Measurements from ENCODE around the gene MAST4. TPM values are rescaled to one million over a fixed set of nuclear protein-coding genes. Genes with fewer than 3 reads are reported as not detected.

MAST4 gene
- total RNA-seq, 1 donor from 2014 or later = 10.4 TPM

- H3K9me3 ChIP-seq (ENCODE audit: control insufficient read depth in 3 of 3, low read length in 3 of 3) = no peaks in the 10 kb centered on the region
- no peaks in the 10 kb centered on the region for H3K36me3 ChIP-seq (ENCODE audit: control insufficient read depth in 3 of 3, insufficient read depth in 3 of 3, low read length in 3 of 3)
- H3K4me3 ChIP-seq (ENCODE audit: low read length in 3 of 3) = no peak overlapping the region
- no peak overlapping the region for H3K9ac ChIP-seq (ENCODE audit: low read depth in 1 of 3, low read length in 3 of 3)
- H3K27ac ChIP-seq (ENCODE audit: low read depth, low read length) = no peak overlapping the region
- no peaks in the 10 kb centered on the region for H3K27me3 ChIP-seq (ENCODE audit: control insufficient read depth in 3 of 3, insufficient read depth in 3 of 3, low read length in 3 of 3)
- no peaks in the 10 kb centered on the region for H3K4me1 ChIP-seq (ENCODE audit: control insufficient read depth in 3 of 3, insufficient read depth in 3 of 3, low read length in 3 of 3)
These were observed 351.3 kb downstream of the MAST4 start for GRCh38 chr5:66947458-66947857.

DNA sequence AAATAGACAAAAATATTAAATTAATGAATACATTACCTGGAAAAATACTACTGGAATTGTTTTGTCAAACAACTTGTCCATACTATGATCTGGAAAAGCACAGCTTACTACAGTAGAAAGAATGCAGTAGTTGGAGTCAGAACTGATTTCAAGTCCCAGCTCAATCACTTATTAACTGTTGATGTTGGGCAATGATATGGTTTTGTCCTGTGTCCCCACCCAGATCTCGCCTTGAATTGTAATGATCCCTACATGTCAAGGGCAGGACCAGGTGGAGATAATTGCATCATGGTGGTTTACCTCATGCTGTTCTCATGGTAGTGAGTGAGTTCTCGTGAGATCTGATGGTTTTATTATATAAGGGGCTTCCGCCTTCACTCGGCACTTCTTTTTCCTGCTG, 352.9 kb downstream of the MAST4 start:
- no peak overlapping the region for H3K4me3 ChIP-seq (ENCODE audit: low read length in 3 of 3)
- no peaks in the 10 kb centered on the region for H3K27me3 ChIP-seq (ENCODE audit: control insufficient read depth in 3 of 3, insufficient read depth in 3 of 3, low read length in 3 of 3)
- H3K4me1 ChIP-seq (ENCODE audit: control insufficient read depth in 3 of 3, insufficient read depth in 3 of 3, low read length in 3 of 3) = no peaks in the 10 kb centered on the region
- no peak overlapping the region for H3K9ac ChIP-seq (ENCODE audit: low read depth in 1 of 3, low read length in 3 of 3)
- H3K27ac ChIP-seq (ENCODE audit: low read depth, low read length) = no peak overlapping the region
- H3K36me3 ChIP-seq (ENCODE audit: control insufficient read depth in 3 of 3, insufficient read depth in 3 of 3, low read length in 3 of 3) = no peaks in the 10 kb centered on the region
- no peaks in the 10 kb centered on the region for H3K9me3 ChIP-seq (ENCODE audit: control insufficient read depth in 3 of 3, low read length in 3 of 3)

GRCh38 chr5:66952153-66952552, 356.0 kb downstream of the MAST4 start:
- H3K4me1 ChIP-seq (ENCODE audit: control insufficient read depth in 3 of 3, insufficient read depth in 3 of 3, low read length in 3 of 3) = no peaks in the 10 kb centered on the region
- H3K27me3 ChIP-seq (ENCODE audit: control insufficient read depth in 3 of 3, insufficient read depth in 3 of 3, low read length in 3 of 3) = no peaks in the 10 kb centered on the region
- H3K4me3 ChIP-seq (ENCODE audit: low read length in 3 of 3) = no peak overlapping the region
- H3K36me3 ChIP-seq (ENCODE audit: control insufficient read depth in 3 of 3, insufficient read depth in 3 of 3, low read length in 3 of 3) = no peaks in the 10 kb centered on the region
- H3K9me3 ChIP-seq (ENCODE audit: control insufficient read depth in 3 of 3, low read length in 3 of 3) = no peaks in the 10 kb centered on the region
- H3K9ac ChIP-seq (ENCODE audit: low read depth in 1 of 3, low read length in 3 of 3) = no peak overlapping the region
- no peak overlapping the region for H3K27ac ChIP-seq (ENCODE audit: low read depth, low read length)

DNA sequence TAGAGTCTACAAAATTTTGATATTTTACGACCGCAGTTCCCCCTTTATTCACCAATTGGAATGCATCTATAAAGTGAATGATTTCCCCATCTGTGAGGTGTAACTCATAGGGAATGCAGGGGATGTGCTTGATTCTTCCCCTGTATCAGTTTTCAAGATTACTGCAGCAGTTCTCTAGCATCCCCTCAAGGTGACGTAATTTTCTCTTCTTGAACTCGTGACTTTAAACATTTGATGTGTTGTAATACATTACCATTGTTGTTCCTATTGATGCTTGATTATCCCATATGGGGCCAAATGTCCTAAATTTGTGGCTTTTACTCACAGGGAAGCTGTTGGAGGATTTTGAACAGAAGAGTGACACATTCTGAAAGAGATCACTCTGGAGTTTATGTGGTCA, 360.2 kb downstream of the MAST4 start:
- no peak overlapping the region for H3K9ac ChIP-seq (ENCODE audit: low read depth in 1 of 3, low read length in 3 of 3)
- H3K27ac ChIP-seq (ENCODE audit: low read depth, low read length) = no peak overlapping the region
- H3K4me3 ChIP-seq (ENCODE audit: low read length in 3 of 3) = no peak overlapping the region
- peaks cover 2 to 5% (median 2%) of the 10 kb centered on the region in 3 donors for H3K4me1 ChIP-seq (ENCODE audit: control insufficient read depth in 3 of 3, insufficient read depth in 3 of 3, low read length in 3 of 3)
- H3K27me3 ChIP-seq (ENCODE audit: control insufficient read depth in 3 of 3, insufficient read depth in 3 of 3, low read length in 3 of 3) = no peaks in the 10 kb centered on the region
- no peaks in the 10 kb centered on the region for H3K9me3 ChIP-seq (ENCODE audit: control insufficient read depth in 3 of 3, low read length in 3 of 3)
- H3K36me3 ChIP-seq (ENCODE audit: control insufficient read depth in 3 of 3, insufficient read depth in 3 of 3, low read length in 3 of 3) = no peaks in the 10 kb centered on the region

GRCh38 chr5:66958201-66958979, 362.2 kb downstream of the MAST4 start:
- peak overlapping the region; percentile 14 to 71 (median 36) for H3K9ac ChIP-seq (ENCODE audit: low read depth in 1 of 3, low read length in 3 of 3)
- H3K4me1 ChIP-seq (ENCODE audit: control insufficient read depth in 3 of 3, insufficient read depth in 3 of 3, low read length in 3 of 3) = peaks cover 2 to 5% (median 2%) of the 10 kb centered on the region in 3 donors
- H3K27ac ChIP-seq (ENCODE audit: low read depth, low read length) = peak overlapping the region; percentile 10
- no peaks in the 10 kb centered on the region for H3K9me3 ChIP-seq (ENCODE audit: control insufficient read depth in 3 of 3, low read length in 3 of 3)
- no peaks in the 10 kb centered on the region for H3K27me3 ChIP-seq (ENCODE audit: control insufficient read depth in 3 of 3, insufficient read depth in 3 of 3, low read length in 3 of 3)
- peak overlapping the region; percentile 49 to 86 (median 65) for H3K4me3 ChIP-seq (ENCODE audit: low read length in 3 of 3)
- no peaks in the 10 kb centered on the region for H3K36me3 ChIP-seq (ENCODE audit: control insufficient read depth in 3 of 3, insufficient read depth in 3 of 3, low read length in 3 of 3)

GRCh38 chr5:66958980-66959641, 362.9 kb downstream of the MAST4 start:
- Histone ChIP-seq H3K4me3 (ENCODE audit: low read length in 3 of 3) (peak overlapping the region; percentile 49 to 86 (median 65)), H3K9me3 (ENCODE audit: control insufficient read depth in 3 of 3, low read length in 3 of 3) (no peaks in the 10 kb centered on the region), H3K27ac (ENCODE audit: low read depth, low read length) (no peak overlapping the region), H3K27me3 (ENCODE audit: control insufficient read depth in 3 of 3, insufficient read depth in 3 of 3, low read length in 3 of 3) (no peaks in the 10 kb centered on the region), H3K9ac (ENCODE audit: low read depth in 1 of 3, low read length in 3 of 3) (peak overlapping the region; percentile 14 to 71 (median 36)), H3K36me3 (ENCODE audit: control insufficient read depth in 3 of 3, insufficient read depth in 3 of 3, low read length in 3 of 3) (no peaks in the 10 kb centered on the region), H3K4me1 (ENCODE audit: control insufficient read depth in 3 of 3, insufficient read depth in 3 of 3, low read length in 3 of 3) (peaks cover 2 to 5% (median 2%) of the 10 kb centered on the region in 3 donors)

- Histone ChIP-seq H3K4me1 (ENCODE audit: control insufficient read depth in 3 of 3, insufficient read depth in 3 of 3, low read length in 3 of 3) (peaks cover 2 to 5% (median 2%) of the 10 kb centered on the region in 3 donors), H3K36me3 (ENCODE audit: control insufficient read depth in 3 of 3, insufficient read depth in 3 of 3, low read length in 3 of 3) (no peaks in the 10 kb centered on the region), H3K9me3 (ENCODE audit: control insufficient read depth in 3 of 3, low read length in 3 of 3) (no peaks in the 10 kb centered on the region), H3K9ac (ENCODE audit: low read depth in 1 of 3, low read length in 3 of 3) (peak overlapping the region in 1 of 3 donors; percentile 14), H3K4me3 (ENCODE audit: low read length in 3 of 3) (peak overlapping the region; percentile 49 to 86 (median 65)), H3K27ac (ENCODE audit: low read depth, low read length) (no peak overlapping the region), H3K27me3 (ENCODE audit: control insufficient read depth in 3 of 3, insufficient read depth in 3 of 3, low read length in 3 of 3) (no peaks in the 10 kb centered on the region)
These were observed 363.5 kb downstream of the MAST4 start for GRCh38 chr5:66959653-66960052.

DNA sequence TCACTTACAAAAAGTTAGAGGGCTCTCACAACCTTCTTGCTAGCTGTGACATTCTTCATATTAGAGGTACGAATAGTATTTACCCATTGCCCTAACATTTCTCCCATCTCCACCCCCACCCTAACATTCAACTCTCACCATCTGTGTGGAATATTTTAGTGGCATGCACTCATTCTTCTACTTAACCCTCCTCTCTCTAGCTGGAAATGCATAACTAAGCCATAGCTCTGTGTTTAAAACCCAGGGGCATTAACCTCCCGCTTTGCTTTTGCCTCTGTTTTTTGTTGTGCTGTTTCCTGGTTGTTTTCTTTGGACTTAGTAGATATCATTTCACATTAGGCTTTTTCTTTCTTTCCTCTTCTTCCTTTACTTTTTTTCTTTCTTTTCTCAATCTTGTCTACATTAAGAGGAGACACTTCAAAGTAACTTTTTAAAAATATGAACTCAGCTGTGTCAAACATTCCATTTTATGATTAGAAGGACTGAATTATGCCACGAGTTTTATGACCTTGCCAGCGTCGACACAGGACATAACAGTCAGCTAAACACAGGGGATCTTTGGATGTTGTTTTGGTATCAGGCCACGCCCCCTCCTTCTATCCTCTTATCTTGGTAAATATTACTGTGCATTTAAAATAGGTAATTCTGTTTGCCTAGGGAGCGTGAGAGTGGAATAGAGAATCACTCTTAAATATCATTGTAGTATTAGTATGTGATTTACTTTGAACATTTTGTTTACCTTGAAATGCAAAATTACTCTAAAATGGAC, 364.4 kb downstream of the MAST4 start:
- H3K4me3 ChIP-seq (ENCODE audit: low read length in 3 of 3) = peak overlapping the region in 1 of 3 donors; percentile 86
- no peak overlapping the region for H3K27ac ChIP-seq (ENCODE audit: low read depth, low read length)
- no peak overlapping the region for H3K9ac ChIP-seq (ENCODE audit: low read depth in 1 of 3, low read length in 3 of 3)
- H3K9me3 ChIP-seq (ENCODE audit: control insufficient read depth in 3 of 3, low read length in 3 of 3) = no peaks in the 10 kb centered on the region
- no peaks in the 10 kb centered on the region for H3K36me3 ChIP-seq (ENCODE audit: control insufficient read depth in 3 of 3, insufficient read depth in 3 of 3, low read length in 3 of 3)
- H3K4me1 ChIP-seq (ENCODE audit: control insufficient read depth in 3 of 3, insufficient read depth in 3 of 3, low read length in 3 of 3) = peaks cover 2 to 5% (median 2%) of the 10 kb centered on the region in 3 donors
- no peaks in the 10 kb centered on the region for H3K27me3 ChIP-seq (ENCODE audit: control insufficient read depth in 3 of 3, insufficient read depth in 3 of 3, low read length in 3 of 3)

DNA sequence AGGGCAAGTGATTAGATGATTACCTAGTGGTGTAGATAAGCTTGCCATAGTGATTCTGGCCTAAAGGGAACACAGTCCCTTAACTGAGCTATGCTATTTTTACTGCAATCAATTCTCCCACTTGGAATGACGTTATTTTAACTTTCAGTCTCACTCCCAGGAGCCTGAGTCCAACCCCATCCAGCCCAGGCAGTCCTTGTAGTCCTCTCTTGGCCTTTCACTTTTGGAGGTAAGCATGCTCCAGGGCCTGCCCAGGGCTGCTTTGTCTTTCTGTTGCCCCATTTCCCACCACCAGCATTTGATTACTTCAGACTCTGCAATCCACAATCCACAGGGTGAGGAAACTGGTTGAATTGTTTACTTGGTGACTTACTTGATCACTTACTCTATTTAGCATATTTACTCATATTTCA, 367.4 kb downstream of the MAST4 start:
- H3K36me3 ChIP-seq (ENCODE audit: control insufficient read depth in 3 of 3, insufficient read depth in 3 of 3, low read length in 3 of 3) = no peaks in the 10 kb centered on the region
- H3K4me3 ChIP-seq (ENCODE audit: low read length in 3 of 3) = no peak overlapping the region
- no peak overlapping the region for H3K27ac ChIP-seq (ENCODE audit: low read depth, low read length)
- no peak overlapping the region for H3K9ac ChIP-seq (ENCODE audit: low read depth in 1 of 3, low read length in 3 of 3)
- H3K27me3 ChIP-seq (ENCODE audit: control insufficient read depth in 3 of 3, insufficient read depth in 3 of 3, low read length in 3 of 3) = no peaks in the 10 kb centered on the region
- no peaks in the 10 kb centered on the region for H3K9me3 ChIP-seq (ENCODE audit: control insufficient read depth in 3 of 3, low read length in 3 of 3)
- peaks cover 2 to 7% (median 2%) of the 10 kb centered on the region in 3 donors for H3K4me1 ChIP-seq (ENCODE audit: control insufficient read depth in 3 of 3, insufficient read depth in 3 of 3, low read length in 3 of 3)
